ENCODE results near the gene ASXL2. TPM values are rescaled to one million over a fixed set of nuclear protein-coding genes. Genes with fewer than 3 reads are reported as not detected.

The ASXL2 gene
- total and polyA plus RNA-seq, 2 donors from 2014 or later = 2.6 to 41.0 TPM

DNA sequence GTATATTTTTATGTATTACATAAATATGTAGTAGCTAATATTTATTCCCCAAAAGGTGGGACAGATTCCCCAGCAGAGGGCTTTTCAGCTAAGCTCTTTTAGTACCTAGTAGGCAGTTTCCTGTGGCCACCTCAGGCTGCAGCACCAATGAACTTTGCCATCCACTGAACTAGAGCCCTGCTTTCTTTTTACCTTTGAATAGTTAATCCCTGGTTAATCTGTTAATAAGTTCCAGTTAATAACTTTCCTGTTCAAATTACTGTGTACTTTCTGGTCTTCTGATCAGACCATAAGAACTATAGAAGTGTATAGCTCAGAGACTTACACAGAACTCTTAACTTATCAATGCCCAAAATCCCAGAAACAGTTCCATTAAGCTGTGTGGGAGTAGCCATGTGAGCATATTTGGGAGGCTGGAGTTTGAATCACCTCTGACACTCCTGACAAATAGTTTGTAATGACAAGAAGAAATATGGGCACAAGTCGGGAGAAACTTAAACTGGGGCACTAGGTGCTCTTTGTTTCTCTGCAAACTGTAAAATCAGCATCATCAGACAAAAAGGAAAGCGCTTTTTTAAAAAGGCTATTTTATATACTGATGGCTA, 40.0 kb downstream of the ASXL2 start:
- FAIRE-seq = no peak
- peak overlapping the region; percentile 45 to 73 for H3K27ac ChIP-seq (ENCODE audit: low read depth in 2 of 2, low read length in 2 of 2)
- no peaks in the 10 kb centered on the region for H3K9me3 ChIP-seq (ENCODE audit: control insufficient read depth in 2 of 3, insufficient read depth in 1 of 3, low read length in 3 of 3)
- intact Hi-C loops (cut with DNase I) = no loop called here
- H3K4me3 ChIP-seq (ENCODE audit: low read length in 3 of 3) = peak overlapping the region in 2 of 3 donors; percentile 21 to 40
- no peak overlapping the region for H3K9ac ChIP-seq (ENCODE audit: low read length in 3 of 3)
- H3K36me3 ChIP-seq (ENCODE audit: control insufficient read depth in 2 of 3, insufficient read depth in 3 of 3, low read length in 3 of 3) = no peaks in the 10 kb centered on the region
- TF ChIP-seq, protein P1, sequence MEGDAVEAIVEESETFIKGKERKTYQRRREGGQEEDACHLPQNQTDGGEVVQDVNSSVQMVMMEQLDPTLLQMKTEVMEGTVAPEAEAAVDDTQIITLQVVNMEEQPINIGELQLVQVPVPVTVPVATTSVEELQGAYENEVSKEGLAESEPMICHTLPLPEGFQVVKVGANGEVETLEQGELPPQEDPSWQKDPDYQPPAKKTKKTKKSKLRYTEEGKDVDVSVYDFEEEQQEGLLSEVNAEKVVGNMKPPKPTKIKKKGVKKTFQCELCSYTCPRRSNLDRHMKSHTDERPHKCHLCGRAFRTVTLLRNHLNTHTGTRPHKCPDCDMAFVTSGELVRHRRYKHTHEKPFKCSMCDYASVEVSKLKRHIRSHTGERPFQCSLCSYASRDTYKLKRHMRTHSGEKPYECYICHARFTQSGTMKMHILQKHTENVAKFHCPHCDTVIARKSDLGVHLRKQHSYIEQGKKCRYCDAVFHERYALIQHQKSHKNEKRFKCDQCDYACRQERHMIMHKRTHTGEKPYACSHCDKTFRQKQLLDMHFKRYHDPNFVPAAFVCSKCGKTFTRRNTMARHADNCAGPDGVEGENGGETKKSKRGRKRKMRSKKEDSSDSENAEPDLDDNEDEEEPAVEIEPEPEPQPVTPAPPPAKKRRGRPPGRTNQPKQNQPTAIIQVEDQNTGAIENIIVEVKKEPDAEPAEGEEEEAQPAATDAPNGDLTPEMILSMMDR (IDR thresholded peaks at IDR 0.05; ENCODE audit: borderline replicate concordance, extremely low read depth, insufficient read depth) = no peak
- H3K4me1 ChIP-seq (ENCODE audit: control insufficient read depth in 2 of 3, insufficient read depth in 2 of 3, low read depth in 1 of 3, low read length in 3 of 3) = peaks cover 0 to 25% (median 4%) of the 10 kb centered on the region in 3 donors
- DNase-seq = peak in 2 of 5 donors; percentile 61
- no peaks in the 10 kb centered on the region for H3K27me3 ChIP-seq (ENCODE audit: control insufficient read depth, insufficient read depth, low read length)

GRCh38 chr2:25835906-25836305, 42.4 kb downstream of the ASXL2 start:
- H3K27me3 ChIP-seq (ENCODE audit: control insufficient read depth, insufficient read depth, low read length) = no peaks in the 10 kb centered on the region
- H3K4me1 ChIP-seq (ENCODE audit: control insufficient read depth in 2 of 3, insufficient read depth in 2 of 3, low read depth in 1 of 3, low read length in 3 of 3) = peaks cover 0 to 25% (median 4%) of the 10 kb centered on the region in 3 donors
- intact Hi-C loops (cut with DNase I) = no loop called here
- no peak overlapping the region for H3K4me3 ChIP-seq (ENCODE audit: low read length in 3 of 3)
- DNase-seq = no peak
- no peak for FAIRE-seq
- no peak overlapping the region for H3K9ac ChIP-seq (ENCODE audit: low read length in 3 of 3)
- no peaks in the 10 kb centered on the region for H3K36me3 ChIP-seq (ENCODE audit: control insufficient read depth in 2 of 3, insufficient read depth in 3 of 3, low read length in 3 of 3)
- peaks cover 0 to 3% (median 0%) of the 10 kb centered on the region in 3 donors for H3K9me3 ChIP-seq (ENCODE audit: control insufficient read depth in 2 of 3, insufficient read depth in 1 of 3, low read length in 3 of 3)
- TF ChIP-seq, protein P1 (IDR thresholded peaks at IDR 0.05; ENCODE audit: borderline replicate concordance, extremely low read depth, insufficient read depth) = no peak
- no peak overlapping the region for H3K27ac ChIP-seq (ENCODE audit: low read depth in 2 of 2, low read length in 2 of 2)

DNA sequence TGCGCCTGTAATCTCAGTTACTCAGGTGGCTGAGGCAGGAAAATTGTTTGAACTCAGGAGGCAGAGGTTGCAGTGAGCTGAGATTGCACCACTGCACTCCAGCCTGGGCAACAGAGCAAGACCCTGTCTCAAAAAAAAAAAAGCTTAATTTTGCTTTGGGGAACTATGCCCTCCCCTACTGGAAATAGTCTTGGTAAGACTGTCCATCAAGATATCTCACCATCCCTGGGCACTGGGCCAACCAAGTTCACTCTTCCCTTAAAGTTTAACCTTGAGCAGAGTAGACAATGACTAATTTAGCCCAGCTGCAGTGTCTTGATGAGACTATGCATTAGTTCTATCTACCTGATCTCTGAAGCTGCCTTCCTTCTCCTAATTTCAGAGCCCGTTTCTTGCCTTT, 44.7 kb downstream of the ASXL2 start:
- TF ChIP-seq, protein P1 (IDR thresholded peaks at IDR 0.05; ENCODE audit: borderline replicate concordance, extremely low read depth, insufficient read depth) = no peak
- DNase-seq = no peak
- no peak overlapping the region for H3K9ac ChIP-seq (ENCODE audit: low read length in 3 of 3)
- H3K4me1 ChIP-seq (ENCODE audit: control insufficient read depth in 2 of 3, insufficient read depth in 2 of 3, low read depth in 1 of 3, low read length in 3 of 3) = peaks cover 0 to 25% (median 12%) of the 10 kb centered on the region in 3 donors
- intact Hi-C loops (cut with DNase I) = no loop called here
- no peak overlapping the region for H3K27ac ChIP-seq (ENCODE audit: low read depth in 2 of 2, low read length in 2 of 2)
- peak overlapping the region in 1 of 3 donors; percentile 10 for H3K4me3 ChIP-seq (ENCODE audit: low read length in 3 of 3)
- H3K27me3 ChIP-seq (ENCODE audit: control insufficient read depth, insufficient read depth, low read length) = no peaks in the 10 kb centered on the region
- no peak for FAIRE-seq
- no peaks in the 10 kb centered on the region for H3K36me3 ChIP-seq (ENCODE audit: control insufficient read depth in 2 of 3, insufficient read depth in 3 of 3, low read length in 3 of 3)
- peaks cover 0 to 3% (median 0%) of the 10 kb centered on the region in 3 donors for H3K9me3 ChIP-seq (ENCODE audit: control insufficient read depth in 2 of 3, insufficient read depth in 1 of 3, low read length in 3 of 3)

Measured in kidney (tissue), 14 donors.